ENCODE measurements around the gene ZFP36L1. TPM values are rescaled to one million over a fixed set of nuclear protein-coding genes. Genes with fewer than 3 reads are reported as not detected.
A peak's percentile ranks its signal among the peaks of the same experiment; 100 is the strongest.

Gene ZFP36L1
- total RNA-seq, 1 donor from 2014 or later = 180 TPM

DNA sequence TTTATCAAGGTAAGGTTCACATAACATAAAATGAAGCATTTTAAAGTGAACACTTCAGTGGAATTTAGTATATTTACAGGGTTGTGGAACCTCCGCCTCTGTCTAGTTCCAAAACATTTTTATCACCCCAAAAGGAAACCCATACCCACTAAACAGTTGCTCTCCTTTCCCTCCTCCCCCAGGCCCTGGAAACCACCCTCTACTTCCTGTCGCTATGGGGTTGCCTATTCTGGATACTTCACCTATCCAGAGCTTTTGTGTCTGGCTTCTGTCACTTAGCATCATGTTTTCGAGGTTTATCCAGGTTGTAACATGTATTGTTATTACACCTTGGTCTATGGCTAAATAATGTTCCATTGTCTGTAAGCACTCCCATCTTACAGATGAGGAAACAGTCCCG is 27.7 kb upstream of the ZFP36L1 start:
- peaks cover 32% of the 10 kb centered on the region for H3K4me1 Mint-ChIP-seq (ENCODE audit: low read depth)
- no peaks in the 10 kb centered on the region for H3K9me3 Mint-ChIP-seq (ENCODE audit: low read depth)
- peaks cover 7% of the 10 kb centered on the region for H3K36me3 Mint-ChIP-seq (ENCODE audit: low read depth)
- no peak overlapping the region for H3K4me3 Mint-ChIP-seq (ENCODE audit: unreplicated experiment)
- no peak for TF ChIP-seq CTCF (IDR thresholded peaks at IDR 0.05)
- H3K27ac Mint-ChIP-seq (ENCODE audit: unreplicated experiment) = peak overlapping the region; percentile 60
- H3K27me3 Mint-ChIP-seq (ENCODE audit: low read depth) = no peaks in the 10 kb centered on the region
- no peak for DNase-seq (ENCODE audit: low spot score)

DNA sequence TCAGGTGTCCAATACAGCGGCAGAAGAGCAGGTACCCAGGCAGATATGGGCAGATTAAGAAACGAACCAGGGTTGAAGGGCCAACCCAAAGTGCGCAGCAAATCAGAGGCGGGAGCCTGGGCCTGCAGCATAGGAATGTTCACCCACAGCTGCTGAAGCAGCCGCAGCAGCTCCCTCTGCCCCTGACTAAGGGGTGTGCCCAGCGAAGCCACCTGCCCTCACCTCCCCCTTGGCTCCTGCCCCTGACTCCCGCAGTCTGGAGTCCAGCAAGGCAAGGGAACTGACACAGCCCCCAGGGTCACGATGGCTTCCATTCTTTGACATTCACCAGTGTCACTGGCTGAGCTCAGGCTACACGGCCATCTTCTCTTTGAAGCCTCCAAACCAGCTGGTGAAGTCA is 27.3 kb upstream of the ZFP36L1 start:
- peak overlapping the region; percentile 67 for H3K27ac Mint-ChIP-seq (ENCODE audit: unreplicated experiment)
- H3K9me3 Mint-ChIP-seq (ENCODE audit: low read depth) = no peaks in the 10 kb centered on the region
- TF ChIP-seq CTCF (IDR thresholded peaks at IDR 0.05) = no peak
- DNase-seq (ENCODE audit: low spot score) = no peak
- H3K36me3 Mint-ChIP-seq (ENCODE audit: low read depth) = peaks cover 7% of the 10 kb centered on the region
- H3K27me3 Mint-ChIP-seq (ENCODE audit: low read depth) = no peaks in the 10 kb centered on the region
- H3K4me3 Mint-ChIP-seq (ENCODE audit: unreplicated experiment) = no peak overlapping the region
- H3K4me1 Mint-ChIP-seq (ENCODE audit: low read depth) = peaks cover 36% of the 10 kb centered on the region

DNA sequence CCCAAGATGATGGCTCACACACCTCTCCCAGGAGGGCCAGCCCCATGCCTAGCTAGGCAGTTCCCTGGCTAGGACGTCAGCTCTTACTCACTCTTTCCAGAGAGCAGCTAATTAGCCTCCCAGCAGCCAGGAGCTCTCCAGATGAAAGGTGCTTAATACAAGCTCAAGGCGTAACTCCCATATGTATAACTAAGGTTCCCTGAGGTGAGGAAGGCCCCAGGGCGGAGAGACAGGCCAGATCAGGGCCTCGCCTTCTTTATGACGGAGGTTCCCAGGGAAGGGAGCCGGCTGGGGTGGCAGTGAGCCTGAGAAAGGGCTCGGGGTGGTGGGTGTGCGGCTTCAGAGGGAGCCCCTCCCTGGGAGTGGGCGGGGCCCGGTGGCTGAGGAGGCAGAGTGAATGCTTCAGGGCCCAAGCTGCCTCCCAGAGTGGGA is 26.4 kb upstream of the ZFP36L1 start:
- no peak for TF ChIP-seq CTCF (IDR thresholded peaks at IDR 0.05)
- peak overlapping the region; percentile 57 for H3K27ac Mint-ChIP-seq (ENCODE audit: unreplicated experiment)
- H3K9me3 Mint-ChIP-seq (ENCODE audit: low read depth) = no peaks in the 10 kb centered on the region
- H3K4me1 Mint-ChIP-seq (ENCODE audit: low read depth) = peaks cover 42% of the 10 kb centered on the region
- H3K36me3 Mint-ChIP-seq (ENCODE audit: low read depth) = peaks cover 7% of the 10 kb centered on the region
- no peak overlapping the region for H3K4me3 Mint-ChIP-seq (ENCODE audit: unreplicated experiment)
- DNase-seq (ENCODE audit: low spot score) = no peak
- no peaks in the 10 kb centered on the region for H3K27me3 Mint-ChIP-seq (ENCODE audit: low read depth)

GRCh38 chr14:68817506-68818212 is 24.8 kb upstream of the ZFP36L1 start:
- Mint-ChIP-seq H3K27ac (ENCODE audit: unreplicated experiment) (peak overlapping the region; percentile 89), H3K4me3 (ENCODE audit: unreplicated experiment) (no peak overlapping the region), H3K4me1 (ENCODE audit: low read depth) (peaks cover 50% of the 10 kb centered on the region)

DNA sequence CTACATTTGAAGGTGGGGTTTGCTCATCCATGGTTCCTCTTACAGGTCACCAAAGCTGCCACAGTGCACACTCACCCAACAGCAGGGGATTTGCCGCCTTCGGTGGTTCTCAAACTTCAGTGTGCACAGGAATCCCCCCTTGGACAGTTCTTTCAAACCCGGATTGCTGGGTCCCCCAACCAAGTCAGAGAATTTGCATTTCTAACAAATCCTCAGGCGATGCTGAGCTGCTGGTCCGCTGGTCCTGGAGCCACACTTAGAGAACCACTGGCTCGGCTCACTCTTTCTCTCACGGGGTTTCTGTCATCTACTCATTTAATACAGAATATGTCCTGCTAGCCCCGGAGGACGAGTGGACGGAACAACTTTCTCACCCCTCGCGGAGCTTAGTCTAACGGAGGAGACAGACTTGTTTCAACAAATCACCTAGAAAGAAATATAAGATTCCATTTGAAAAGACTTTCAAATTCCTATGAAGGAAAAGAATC is 24.1 kb upstream of the ZFP36L1 start:
- no peaks in the 10 kb centered on the region for H3K9me3 Mint-ChIP-seq (ENCODE audit: low read depth)
- no peaks in the 10 kb centered on the region for H3K27me3 Mint-ChIP-seq (ENCODE audit: low read depth)
- TF ChIP-seq CTCF (IDR thresholded peaks at IDR 0.05) = peak; percentile 36
- H3K4me3 Mint-ChIP-seq (ENCODE audit: unreplicated experiment) = peak overlapping the region; percentile 31
- peaks cover 50% of the 10 kb centered on the region for H3K4me1 Mint-ChIP-seq (ENCODE audit: low read depth)
- no peak for DNase-seq (ENCODE audit: low spot score)
- peak overlapping the region; percentile 89 for H3K27ac Mint-ChIP-seq (ENCODE audit: unreplicated experiment)
- peaks cover 2% of the 10 kb centered on the region for H3K36me3 Mint-ChIP-seq (ENCODE audit: low read depth)

More at GRCh38 chr14:68817506-68818212, 24.8 kb upstream of the ZFP36L1 start:
- Mint-ChIP-seq H3K9me3 (ENCODE audit: low read depth) (no peaks in the 10 kb centered on the region), H3K27me3 (ENCODE audit: low read depth) (no peaks in the 10 kb centered on the region), H3K36me3 (ENCODE audit: low read depth) (peaks cover 2% of the 10 kb centered on the region)
- TF ChIP-seq CTCF (IDR thresholded peaks at IDR 0.05) = no peak
- DNase-seq (ENCODE audit: low spot score) = no peak
